NCI-H748 (cell line): ENCODE data around the gene HEBP1.
A peak's percentile ranks its signal among the peaks of the same experiment; 100 is the strongest.

ENCODE experiments used
- DNase-seq: peaks from one replicate; lab custom pipeline; 2025; ENCODE audit not compliant: unreplicated experiment; lab: John Stamatoyannopoulos, UW

Gene HEBP1

GRCh38 chr12:12954878-12955625, 45.0 kb downstream of the HEBP1 start:
- no peak for DNase-seq

GRCh38 chr12:12954356-12954755, 45.7 kb downstream of the HEBP1 start:
- DNase-seq, result no peak

GRCh38 chr12:12952036-12952435, 48.0 kb downstream of the HEBP1 start, which contains the start of gene GPRC5D:
GPRC5D (minus strand) TSS chr12:12952170; CDS start chr12:12950384, 1,786 bp downstream.
- DNase-seq, result no peak

GRCh38 chr12:12951504-12951903, 48.6 kb downstream of the HEBP1 start:
- no peak for DNase-seq

- DNase-seq, result no peak
These were observed 52.2 kb downstream of the HEBP1 start for GRCh38 chr12:12947902-12948301.

- DNase-seq, result no peak
These were observed 53.2 kb downstream of the HEBP1 start for GRCh38 chr12:12946686-12947355.

- DNase-seq, result no peak
These were observed 54.5 kb downstream of the HEBP1 start for GRCh38 chr12:12945591-12945990.

- DNase-seq, result no peak
These were observed 56.3 kb downstream of the HEBP1 start for GRCh38 chr12:12943586-12944260.

GRCh38 chr12:12941450-12942350, 58.4 kb downstream of the HEBP1 start:
- no peak for DNase-seq

- DNase-seq, result no peak
These were observed 60.2 kb downstream of the HEBP1 start for GRCh38 chr12:12939888-12940287.

- no peak for DNase-seq
These were observed 61.5 kb downstream of the HEBP1 start for GRCh38 chr12:12938541-12938940.

- DNase-seq, result no peak
These were observed 63.0 kb downstream of the HEBP1 start for GRCh38 chr12:12936983-12937491.

GRCh38 chr12:12934556-12934955, 65.5 kb downstream of the HEBP1 start:
- DNase-seq, result no peak

GRCh38 chr12:12933742-12934141, 66.3 kb downstream of the HEBP1 start:
- DNase-seq, result no peak

- DNase-seq, result no peak
These were observed 69.3 kb downstream of the HEBP1 start for GRCh38 chr12:12930633-12931219.

- DNase-seq, result no peak
These were observed 70.4 kb downstream of the HEBP1 start for GRCh38 chr12:12929696-12930095.

- DNase-seq, result peak; percentile 53
These were observed 72.6 kb downstream of the HEBP1 start for GRCh38 chr12:12927211-12928079.

- DNase-seq, result no peak
These were observed 73.4 kb downstream of the HEBP1 start for GRCh38 chr12:12926571-12927071.

- DNase-seq, result no peak
These were observed 74.7 kb downstream of the HEBP1 start for GRCh38 chr12:12925388-12925787.
